Inferior parietal cortex (tissue), 1 donor: ENCODE results near the gene CST8.

Source experiments
- DNase-seq: peaks from one replicate; pipeline ENCODE4 v3.0.0-alpha.2; 2016; ENCODE audit errors: extremely low spot score

CST8 gene

GRCh38 chr20:23476015-23476754 lies 14.7 kb upstream of the CST8 start:
- DNase-seq = no peak

- DNase-seq = no peak
Measured at GRCh38 chr20:23477223-23477622, 13.7 kb upstream of the CST8 start.

DNA sequence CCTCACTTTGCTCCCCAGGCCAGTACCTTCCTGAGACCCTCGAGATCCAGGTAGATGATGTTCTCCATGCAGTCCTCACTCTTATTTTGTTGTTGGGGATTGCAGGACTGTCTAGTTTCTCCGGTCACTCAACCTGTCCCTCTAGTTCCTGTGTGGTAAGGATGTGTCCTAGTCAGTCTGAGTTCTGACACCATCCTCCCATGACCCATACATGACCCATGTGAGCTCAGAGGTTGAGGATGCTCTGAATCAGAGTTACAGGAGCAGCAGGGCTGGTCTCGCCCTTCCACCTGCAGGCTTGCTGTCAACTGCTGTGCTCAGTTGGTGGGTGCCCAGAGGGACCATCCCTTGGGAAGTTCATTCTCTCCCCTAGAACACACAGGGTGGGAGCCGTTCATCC lies 11.9 kb upstream of the CST8 start:
- DNase-seq = no peak

DNA sequence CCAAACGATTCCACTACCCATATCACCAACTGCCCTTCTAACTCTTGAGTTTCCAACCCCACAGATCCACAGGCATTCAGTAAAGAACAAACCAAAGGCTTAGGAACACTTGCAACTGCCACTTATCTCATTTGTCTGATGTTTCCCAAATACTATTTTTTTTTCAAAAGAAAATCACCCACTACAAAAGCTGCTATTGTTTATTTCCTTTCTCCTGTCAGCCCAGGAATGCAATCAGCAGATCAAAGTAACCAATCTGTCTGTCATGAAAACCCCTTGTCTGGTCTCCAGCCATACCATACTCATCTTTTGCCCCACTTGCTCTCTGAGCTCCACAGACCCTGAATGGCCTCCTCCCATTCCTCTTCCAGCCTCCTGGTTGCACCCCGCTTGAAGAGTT lies 8.8 kb upstream of the CST8 start:
- DNase-seq = no peak

- DNase-seq = no peak
Measured at GRCh38 chr20:23484081-23484480, 6.8 kb upstream of the CST8 start.

DNA sequence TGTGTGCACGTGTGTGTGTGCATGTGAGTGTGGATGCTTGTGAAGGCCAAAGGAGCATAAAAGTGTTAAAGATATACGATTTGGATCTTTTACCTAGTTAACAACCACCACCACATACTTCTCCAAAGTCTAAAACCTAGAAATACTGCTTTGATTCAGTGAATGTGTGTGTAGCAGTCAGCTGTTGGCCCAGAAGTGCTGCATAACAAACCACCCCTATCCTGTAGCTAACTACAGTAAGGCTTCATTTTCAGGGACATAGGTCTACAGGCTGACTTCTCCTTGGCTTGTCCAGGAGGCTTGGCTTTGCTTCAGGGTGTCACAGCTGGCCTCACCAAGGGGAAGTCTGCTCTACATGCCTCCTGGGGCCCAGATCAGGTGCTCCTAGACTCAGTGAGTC lies 2.4 kb upstream of the CST8 start:
- no peak for DNase-seq

DNA sequence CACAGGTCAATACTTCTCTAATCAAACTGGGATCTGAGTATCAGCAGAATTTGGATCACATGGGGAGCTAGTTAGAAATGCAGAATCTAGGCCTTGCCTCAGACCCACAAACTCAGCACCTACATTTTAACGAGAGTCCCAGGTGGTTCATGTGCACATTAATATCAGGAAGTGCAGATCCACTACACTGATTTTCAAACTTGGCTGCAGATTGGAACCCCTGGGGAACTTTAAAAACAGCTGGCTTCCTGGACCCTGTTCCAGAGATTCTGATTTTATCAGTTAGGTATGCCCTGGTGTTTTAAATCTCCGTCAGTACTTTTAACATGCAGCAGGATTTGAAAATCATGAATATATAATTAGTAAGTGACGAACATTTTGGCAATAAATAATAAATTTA lies 1.9 kb upstream of the CST8 start:
- no peak for DNase-seq

DNA sequence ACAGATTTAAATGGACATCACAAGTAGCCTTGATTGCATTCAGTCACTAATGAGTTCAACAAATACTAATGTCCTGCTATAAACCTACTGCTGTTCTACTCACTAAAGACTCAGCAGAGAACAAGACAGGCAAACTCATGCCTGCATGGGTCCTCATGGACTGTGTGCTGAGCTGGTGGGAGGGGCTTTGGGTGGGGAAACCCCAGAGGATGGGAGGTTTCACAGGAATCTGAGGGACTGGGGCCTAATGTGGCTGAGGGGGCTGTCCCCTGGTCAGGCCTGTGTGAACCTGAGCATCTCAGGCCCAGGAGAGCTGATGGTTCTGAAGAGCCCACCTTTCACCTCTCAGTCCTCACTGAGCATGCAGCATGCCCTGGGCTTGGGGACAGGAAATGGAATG lies 1.4 kb downstream of the CST8 start:
- no peak for DNase-seq

DNA sequence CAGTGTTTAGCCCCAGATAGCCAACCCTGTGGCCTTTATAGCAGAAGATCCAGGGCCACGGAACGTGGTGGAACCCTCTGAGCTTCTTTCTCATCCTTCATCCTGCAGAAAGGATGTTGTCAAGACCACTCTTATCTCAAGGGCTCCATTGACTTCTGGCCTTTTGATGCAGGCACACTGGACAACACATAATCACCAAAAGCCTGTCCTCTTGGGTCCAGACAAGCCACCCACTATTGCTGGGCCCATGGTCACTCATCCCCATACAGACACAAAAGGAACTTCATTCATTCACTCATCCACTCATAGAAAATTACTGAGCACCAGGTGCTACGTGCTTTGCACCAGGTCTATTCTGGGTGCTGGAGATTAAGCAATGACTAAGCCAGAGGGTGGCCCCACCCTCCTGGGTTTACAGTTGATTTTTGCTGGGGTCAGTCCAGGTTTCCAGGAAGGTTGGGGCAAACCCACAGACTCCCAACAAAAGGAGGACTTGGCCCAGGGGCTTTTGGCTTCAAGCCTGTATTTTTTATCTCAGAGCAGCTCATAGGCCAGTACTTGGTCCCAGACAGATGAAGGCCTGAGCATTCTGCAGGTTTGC lies 2.4 kb downstream of the CST8 start:
- no peak for DNase-seq

DNA sequence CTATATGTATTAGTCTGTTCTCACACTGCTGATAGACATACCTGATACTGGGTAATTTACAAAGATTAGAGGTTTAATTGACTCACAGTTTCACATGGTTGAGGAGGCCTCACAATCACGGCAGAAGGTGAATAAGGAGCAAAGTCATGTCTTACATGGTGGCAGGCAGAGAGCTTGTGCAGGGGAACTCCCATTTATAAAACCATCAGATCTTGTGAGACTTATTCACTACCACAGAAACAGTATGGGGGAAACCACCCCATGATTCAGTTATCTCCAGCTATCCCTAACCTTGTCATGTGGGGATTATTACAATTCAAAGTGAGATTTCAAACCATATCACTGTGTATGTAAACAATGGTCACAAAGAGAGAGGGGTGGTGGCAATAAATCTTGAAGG lies 6.6 kb downstream of the CST8 start:
- DNase-seq = no peak

DNA sequence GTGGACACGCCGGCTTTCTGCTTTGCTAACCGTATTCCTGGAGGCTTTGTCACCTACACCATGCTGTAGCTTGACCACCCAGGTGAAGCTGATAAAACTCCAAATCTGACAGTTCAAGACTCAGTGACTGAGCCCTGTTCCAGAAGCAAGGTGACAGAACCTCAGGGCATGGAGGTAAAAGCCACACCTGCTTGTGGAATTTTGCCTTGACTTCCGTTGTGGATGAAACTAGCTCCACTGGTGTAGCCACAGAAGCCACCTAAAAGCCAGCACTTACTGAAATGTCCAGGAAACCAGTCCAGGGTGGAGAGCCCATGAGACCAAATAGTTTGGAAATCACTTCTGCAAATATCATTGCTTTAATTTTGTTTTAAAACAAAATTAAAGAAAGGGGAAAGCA lies 11.0 kb downstream of the CST8 start:
- DNase-seq = no peak

- no peak for DNase-seq
Measured at GRCh38 chr20:23503649-23504048, 12.7 kb downstream of the CST8 start.

- no peak for DNase-seq
Measured at GRCh38 chr20:23507346-23507745, 16.4 kb downstream of the CST8 start.

GRCh38 chr20:23508449-23509229 lies 17.7 kb downstream of the CST8 start:
- no peak for DNase-seq

DNA sequence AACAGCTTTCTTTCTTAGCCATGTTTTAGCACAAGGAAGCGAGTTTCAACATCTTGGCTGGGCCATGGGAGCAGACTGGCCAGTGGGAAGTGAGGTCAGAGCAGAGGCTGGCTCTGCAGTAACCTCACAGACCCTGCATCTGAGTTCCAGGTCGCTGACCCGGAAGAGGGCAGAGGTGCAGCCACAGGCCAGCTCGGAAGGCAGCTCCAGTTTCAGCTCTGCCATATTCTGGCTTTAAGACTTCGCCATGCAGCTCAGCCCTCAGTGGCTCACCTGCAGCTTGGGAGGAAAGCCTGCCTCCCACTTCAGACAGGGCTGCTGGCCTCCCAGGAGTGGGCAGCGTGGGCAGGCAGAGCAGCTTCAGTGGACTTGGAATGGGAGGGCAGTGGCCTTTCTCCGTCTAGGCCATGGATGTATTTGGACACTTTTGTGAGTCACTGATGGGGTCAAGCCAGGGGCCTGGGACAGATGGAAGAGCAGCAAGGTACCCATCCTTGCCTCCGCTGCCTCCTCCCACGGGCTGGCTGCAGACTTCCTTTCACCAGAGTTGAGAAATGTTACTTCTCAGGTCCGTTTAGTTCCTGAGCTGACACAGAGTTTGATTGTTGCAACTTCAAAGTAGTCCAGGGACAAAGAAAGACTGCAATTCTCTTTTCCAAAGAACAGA lies 18.5 kb downstream of the CST8 start:
- no peak for DNase-seq

GRCh38 chr20:23510000-23510590 lies 19.2 kb downstream of the CST8 start:
- DNase-seq = no peak

- no peak for DNase-seq
Measured at GRCh38 chr20:23513164-23513563, 22.2 kb downstream of the CST8 start.

GRCh38 chr20:23514848-23515247 lies 23.9 kb downstream of the CST8 start:
- DNase-seq = no peak

DNA sequence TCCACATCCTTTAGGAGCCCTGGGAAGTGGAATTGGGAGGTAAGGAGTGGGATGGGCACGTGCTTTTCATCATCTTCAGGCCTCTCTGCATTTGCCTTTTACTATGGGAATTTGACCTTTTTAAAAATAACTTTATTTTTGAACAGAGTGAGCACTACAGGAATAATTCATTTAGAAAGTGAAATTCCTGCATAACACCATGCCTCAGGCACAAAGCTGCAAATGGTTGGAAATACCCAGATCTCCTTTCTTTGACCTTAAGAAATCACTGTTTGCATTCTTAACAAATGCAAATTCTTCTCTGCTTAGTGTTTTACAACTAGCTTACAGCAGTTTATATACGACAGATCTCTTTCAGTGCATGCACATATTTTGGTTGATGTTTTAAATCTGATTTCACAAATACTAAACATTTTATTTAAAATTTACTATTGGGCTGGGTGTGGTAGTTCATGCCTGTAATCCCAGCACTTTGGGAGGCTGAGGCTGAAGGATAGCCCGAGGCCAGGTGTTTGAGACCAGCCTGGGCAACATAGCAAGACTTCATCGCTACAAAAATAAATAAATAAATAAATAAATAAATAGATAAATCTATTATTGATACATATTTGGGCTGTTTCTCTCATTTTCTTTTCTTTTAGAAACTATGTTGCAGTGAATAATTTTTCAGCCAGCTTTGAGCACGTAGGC lies 24.5 kb downstream of the CST8 start:
- DNase-seq = no peak

- DNase-seq = no peak
Measured at GRCh38 chr20:23517719-23518118, 26.8 kb downstream of the CST8 start.

- no peak for DNase-seq
Measured at GRCh38 chr20:23519556-23519955, 28.6 kb downstream of the CST8 start.
